Right cardiac atrium (tissue), 5 donors: Measurements from ENCODE around the gene KAZN. TPM values are rescaled to one million over a fixed set of nuclear protein-coding genes. Genes with fewer than 3 reads are reported as not detected.
A peak's percentile ranks its signal among the peaks of the same experiment; 100 is the strongest.

Experiments
- ATAC-seq, 2 donors: fragments of 200-7000 bp; cut with Tn5 transposase; one replicate each; pipeline versions ENCODE4 v1.8.0 to v1.9.1; 2020; ENCODE audit warnings: moderate library complexity in 2 of 2, mild to moderate bottlenecking in 1 of 2
- DNase-seq, 3 donors: peaks; one replicate each; pipeline ENCODE4 v3.0.0-alpha.2; 2020
- H3K27ac ChIP-seq: one replicate; pipeline ENCODE4 v1.5.1; 2013; ENCODE audit warnings: mild to moderate bottlenecking, low read length, control low read depth, moderate library complexity
- H3K27me3 ChIP-seq: one replicate; pipeline ENCODE4 v1.6.1; 2013; ENCODE audit not compliant: control insufficient read depth, insufficient read depth
- H3K4me1 ChIP-seq: one replicate; pipeline ENCODE4 v1.6.1; 2013; ENCODE audit warnings: low read length; ENCODE audit not compliant: control insufficient read depth, insufficient read depth
- H3K4me3 ChIP-seq: one replicate; pipeline ENCODE4 v1.5.1; 2013; ENCODE audit warnings: low read length, control low read depth
- H3K9me3 ChIP-seq: one replicate; pipeline ENCODE4 v1.6.1; 2013; ENCODE audit warnings: low read length; ENCODE audit not compliant: control insufficient read depth
- WGBS: extraction: QIAGEN DNeasy Blood & Tissue Kit; methylation state at CpG from one replicate; pipeline ENCODE4 v1.1.7; 2013; 5-methylcytosine and 5-hydroxymethylcytosine counted together
- intact Hi-C, 4 donors: fragments of 100-400 bp; cut with DNase I; formaldehyde crosslinking; loops; one replicate each; pipeline versions ENCODE4 v1.11.0 to v1.14.0; 2022 to 2023
- polyA plus RNA-seq: library from polyadenylated mRNA; stranded (reverse); fragments of 200-250 nt; gene quantifications from one replicate; pipeline ENCODE4 v1.2.3, GENCODE V29; 2013
- total RNA-seq, 4 donors: library from RNA; stranded (reverse); fragmentation: NEBNext Ultra II Directional; extraction: Animal tissue kit (Norgen Biotek cat#: 25700); gene quantifications; one replicate each; pipeline ENCODE4 v1.2.1, GENCODE V29; 2021
- donor health status: healthy with polysubstance abuse.
- donor health status: DM: no; HTN: yes; CAD: no.
- donor health status: DM: no; HTN: no; CAD: no.
- donor health status: DM: no; HTN: yes; CAD: no; lungs with severe emphysema.
- donor health status: DM: yes; HTN: yes; CAD: no.

The KAZN gene
- total and polyA plus RNA-seq, 5 donors = 3.7 to 14.9 (median 12.7) TPM

DNA sequence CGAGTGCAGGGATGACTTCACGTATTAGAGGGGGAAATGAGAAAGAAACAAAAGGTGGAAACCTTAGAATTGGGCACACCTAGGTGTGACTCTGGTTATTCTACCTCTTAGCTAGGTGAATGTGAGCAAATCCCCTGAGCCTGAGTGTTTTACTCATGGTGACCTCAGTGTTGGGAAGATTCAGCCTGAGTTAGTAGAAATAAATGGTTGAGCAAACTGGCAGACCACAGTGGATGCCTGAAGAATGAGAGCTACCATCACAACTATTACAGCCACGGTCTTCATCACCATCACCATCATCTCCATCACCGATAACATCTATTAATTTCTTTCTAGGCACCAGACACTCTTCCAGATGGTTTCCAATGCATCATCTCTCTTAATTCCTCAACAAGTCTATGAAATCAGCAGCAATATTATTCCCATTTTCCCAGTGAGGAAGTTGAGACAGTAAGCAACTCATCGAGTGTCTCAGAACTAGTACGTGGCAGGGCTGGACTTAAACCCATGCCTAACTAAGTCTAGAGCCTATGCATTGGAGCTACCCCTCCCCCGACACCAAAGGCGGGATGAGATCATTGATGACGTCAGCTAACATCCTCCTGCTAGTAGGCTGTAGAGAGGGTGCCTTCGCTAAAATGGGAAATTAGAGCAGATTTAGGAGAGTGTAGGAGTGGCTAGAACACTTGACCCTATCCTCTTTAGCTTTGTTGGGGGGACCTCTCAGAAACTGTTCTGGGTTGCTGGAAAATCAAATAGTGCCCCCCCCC is 7.9 kb upstream of the KAZN start:
- ATAC-seq (no peak), DNase-seq (no peak)
- Histone ChIP-seq H3K4me3 (no peak overlapping the region), H3K4me1 (no peaks in the 10 kb centered on the region), H3K27me3 (no peaks in the 10 kb centered on the region), H3K27ac (no peak overlapping the region), H3K9me3 (no peaks in the 10 kb centered on the region)
- intact Hi-C loops = no loop called here
- 68% methylated on average over 10 of the region's 10 CpGs for WGBS

GRCh38 chr1:14591600-14591999 is 6.9 kb upstream of the KAZN start:
- no peak for DNase-seq
- Histone ChIP-seq H3K27ac (no peak overlapping the region), H3K4me3 (no peak overlapping the region), H3K4me1 (no peaks in the 10 kb centered on the region), H3K27me3 (no peaks in the 10 kb centered on the region), H3K9me3 (no peaks in the 10 kb centered on the region)
- no peak for ATAC-seq
- intact Hi-C loops = no loop called here
- WGBS = 78% methylated on average over 6 of the region's 6 CpGs

DNA sequence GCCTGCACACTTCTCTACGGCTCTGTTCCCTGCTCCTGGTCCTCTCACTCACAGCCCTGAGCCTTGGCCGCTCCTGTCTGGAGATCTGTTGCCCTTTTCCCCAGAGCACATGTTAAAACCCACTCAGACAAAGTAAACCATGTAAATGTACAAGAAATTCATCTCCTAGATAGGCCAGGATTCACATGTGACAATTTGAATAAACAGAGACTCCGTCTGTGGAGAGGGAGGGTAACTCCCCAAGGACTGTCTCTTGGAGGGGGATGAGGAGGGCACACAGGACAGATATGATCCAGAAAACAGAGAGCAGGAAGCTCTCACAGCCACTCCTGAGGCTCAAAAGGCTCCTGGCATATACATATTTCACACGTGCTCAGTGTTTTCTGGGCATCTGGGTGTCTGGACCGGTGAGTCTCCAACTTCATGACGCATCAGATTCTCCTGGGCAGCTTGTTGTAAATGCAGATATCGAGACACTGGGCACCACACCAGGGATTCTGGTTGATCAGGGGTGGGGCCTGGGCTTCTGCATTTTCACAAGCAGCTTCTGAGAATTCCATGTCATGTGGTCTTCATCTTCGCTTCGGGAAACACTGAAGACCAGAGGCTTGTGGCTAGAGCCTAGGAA is 6.4 kb upstream of the KAZN start:
- ATAC-seq = no peak
- intact Hi-C loops = no loop called here
- DNase-seq = no peak
- Histone ChIP-seq H3K27ac (no peak overlapping the region), H3K27me3 (no peaks in the 10 kb centered on the region), H3K9me3 (no peaks in the 10 kb centered on the region), H3K4me1 (no peaks in the 10 kb centered on the region), H3K4me3 (no peak overlapping the region)
- 62% methylated on average over 9 of the region's 9 CpGs for WGBS

- ATAC-seq (no peak), DNase-seq (no peak)
- 61% methylated on average over 4 of the region's 4 CpGs for WGBS
- Histone ChIP-seq H3K9me3 (no peaks in the 10 kb centered on the region), H3K4me1 (no peaks in the 10 kb centered on the region), H3K27me3 (no peaks in the 10 kb centered on the region), H3K4me3 (no peak overlapping the region), H3K27ac (no peak overlapping the region)
- intact Hi-C loops = no loop called here
Observed at GRCh38 chr1:14593302-14593701, 5.2 kb upstream of the KAZN start.

GRCh38 chr1:14594045-14594444 is 4.4 kb upstream of the KAZN start:
- 72% methylated on average over 5 of the region's 5 CpGs for WGBS
- intact Hi-C loops = no loop called here
- H3K27ac ChIP-seq = no peak overlapping the region
- no peaks in the 10 kb centered on the region for H3K27me3 ChIP-seq
- no peaks in the 10 kb centered on the region for H3K4me1 ChIP-seq
- H3K9me3 ChIP-seq = no peaks in the 10 kb centered on the region
- no peak for DNase-seq
- H3K4me3 ChIP-seq = no peak overlapping the region
- ATAC-seq = no peak

DNA sequence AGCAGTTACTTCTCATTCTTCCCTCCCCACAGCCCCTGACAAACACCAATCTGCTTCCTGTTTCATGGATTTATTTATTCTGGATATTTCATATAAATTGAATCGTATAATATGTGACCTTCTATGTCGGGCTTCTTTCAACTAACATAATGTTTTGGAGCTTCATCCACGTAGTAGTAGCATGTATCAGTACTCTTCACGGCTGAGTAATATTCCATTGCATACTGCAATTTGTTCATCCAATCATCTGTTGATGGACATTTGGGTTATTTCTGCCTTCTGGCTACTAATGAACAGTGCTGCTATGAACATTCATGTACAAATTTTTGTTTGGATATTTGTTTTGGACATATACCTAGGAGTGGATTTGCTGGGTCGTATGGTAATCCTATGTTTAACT is 1.9 kb upstream of the KAZN start:
- ATAC-seq (no peak), DNase-seq (no peak)
- no peak overlapping the region for H3K27ac ChIP-seq
- H3K27me3 ChIP-seq = no peaks in the 10 kb centered on the region
- no peak overlapping the region for H3K4me3 ChIP-seq
- 88% methylated on average over 5 of the region's 5 CpGs for WGBS
- intact Hi-C loops = no loop called here
- H3K9me3 ChIP-seq = no peaks in the 10 kb centered on the region
- H3K4me1 ChIP-seq = no peaks in the 10 kb centered on the region

DNA sequence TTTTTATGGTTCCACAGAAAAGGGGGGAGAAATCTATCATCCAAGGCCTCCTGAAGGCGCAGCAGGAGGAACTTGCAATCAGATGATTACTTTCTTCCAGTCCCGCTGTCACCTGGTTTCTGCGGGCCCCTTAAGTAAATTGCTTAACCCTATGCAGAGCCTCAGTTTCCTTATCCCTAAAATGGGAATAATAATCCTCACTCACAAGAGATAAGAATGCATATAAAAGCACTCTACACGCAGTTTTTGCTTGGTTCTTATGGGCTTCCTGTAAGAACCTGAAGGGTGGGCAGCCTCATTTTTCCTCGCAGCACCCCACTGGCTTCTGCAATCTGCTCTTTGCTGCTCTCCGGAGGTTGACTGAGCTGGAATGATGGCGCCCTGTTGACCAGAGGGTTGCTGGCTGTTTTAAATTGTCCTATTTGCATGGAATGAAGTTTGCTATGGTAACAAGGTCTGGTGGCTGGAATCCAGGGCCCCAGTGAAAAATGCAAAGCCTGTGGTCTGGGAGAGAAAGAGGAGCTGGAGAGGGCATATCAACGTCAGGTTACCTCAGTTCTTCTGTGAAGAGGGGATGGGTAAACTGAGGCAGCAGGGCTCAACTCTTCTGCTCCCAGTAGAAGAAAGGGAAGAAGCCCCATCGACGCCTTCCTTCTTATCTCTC is 1.0 kb upstream of the KAZN start:
- H3K4me1 ChIP-seq = no peaks in the 10 kb centered on the region
- H3K9me3 ChIP-seq = no peaks in the 10 kb centered on the region
- 54% methylated on average over 10 of the region's 10 CpGs for WGBS
- no peak for DNase-seq
- H3K27ac ChIP-seq = no peak overlapping the region
- no peaks in the 10 kb centered on the region for H3K27me3 ChIP-seq
- ATAC-seq = no peak
- H3K4me3 ChIP-seq = no peak overlapping the region
- intact Hi-C loops = no loop called here

GRCh38 chr1:14598007-14598497 is 433 bp upstream of the KAZN start:
- Histone ChIP-seq H3K9me3 (no peaks in the 10 kb centered on the region), H3K27ac (no peak overlapping the region), H3K27me3 (no peaks in the 10 kb centered on the region), H3K4me3 (peak overlapping the region; percentile 44), H3K4me1 (no peaks in the 10 kb centered on the region)
- intact Hi-C loops = no loop called here
- WGBS = 2% methylated on average over 26 of the region's 26 CpGs
- DNase-seq (no peak), ATAC-seq (peak; percentile 35 to 64)

DNA sequence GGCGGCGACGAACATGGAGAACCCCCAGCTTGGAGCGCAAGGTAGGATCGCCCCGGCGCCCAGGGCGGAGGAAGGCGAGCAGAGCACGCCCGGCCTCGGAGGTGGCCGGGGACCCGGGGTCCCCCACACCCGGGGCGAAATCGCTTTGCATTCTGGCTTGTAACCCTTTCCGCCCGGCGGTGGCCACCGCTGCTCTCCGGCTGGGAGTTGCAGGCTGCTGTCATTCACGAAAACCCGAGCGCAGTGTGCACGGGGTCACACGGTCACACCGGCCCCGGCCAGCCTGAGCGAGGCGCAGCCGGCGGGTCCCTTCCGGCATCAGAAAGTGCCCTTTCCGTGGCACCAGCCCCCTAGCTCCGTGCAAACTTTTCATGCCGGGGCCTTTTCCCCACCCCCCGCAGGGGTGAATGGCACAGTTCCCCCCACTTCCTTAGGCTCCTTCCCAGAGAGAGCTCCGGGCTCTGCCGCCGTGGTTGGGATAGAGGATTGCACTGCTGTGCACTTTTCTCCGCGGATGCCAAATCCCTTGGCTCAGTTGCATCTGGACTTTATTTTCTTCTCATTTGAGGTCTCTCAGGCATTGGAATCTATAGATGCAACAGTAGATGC is 802 bp downstream of the KAZN start:
- WGBS = under 1% methylated on average over 43 of the region's 43 CpGs
- peaks cover 4% of the 10 kb centered on the region for H3K27me3 ChIP-seq
- intact Hi-C loops = no loop called here

GRCh38 chr1:14599800-14600199 is 1.3 kb downstream of the KAZN start:
- ATAC-seq = no peak
- H3K4me3 ChIP-seq = no peak overlapping the region
- no peak overlapping the region for H3K27ac ChIP-seq
- no peaks in the 10 kb centered on the region for H3K4me1 ChIP-seq
- no peak for DNase-seq
- WGBS = 49% methylated on average over 6 of the region's 6 CpGs
- H3K27me3 ChIP-seq = peaks cover 4% of the 10 kb centered on the region
- no peaks in the 10 kb centered on the region for H3K9me3 ChIP-seq
- intact Hi-C loops = no loop called here

More for the DNA sequence above, 802 bp downstream of the KAZN start:
- Histone ChIP-seq H3K4me3 (peak overlapping the region; percentile 44), H3K9me3 (no peaks in the 10 kb centered on the region), H3K4me1 (no peaks in the 10 kb centered on the region), H3K27ac (no peak overlapping the region)
- DNase-seq (peak in 1 of 3 donors; percentile 40), ATAC-seq (peak; percentile 18 to 19)
